ENCODE results near the gene CNIH4.

GRCh38 chr1:224312025-224312424 lies 44.7 kb upstream of the CNIH4 start:
- no peak for TF ChIP-seq SP1 (IDR thresholded peaks at IDR 0.05)
- TF ChIP-seq FOXK2 (IDR thresholded peaks at IDR 0.05), result no peak
- TF ChIP-seq ARNT (IDR thresholded peaks at IDR 0.05), result no peak
- TF ChIP-seq FOXM1 (IDR thresholded peaks at IDR 0.05; ENCODE audit: borderline replicate concordance), result no peak
- TF ChIP-seq HDGF (IDR thresholded peaks at IDR 0.05; ENCODE audit: borderline replicate concordance), result no peak

All from HEK293T (cell line).